Fibroblast of pulmonary artery (primary cell): ENCODE data around the gene CTAG1B.
"Not testable (repeated sequence)": the region's sequence is repeated elsewhere in the genome, so short reads cannot be mapped to it uniquely, and the experiment has no call there.

Experiments
- DNase-seq: peaks from one replicate; pipeline ENCODE4 v3.0.0-alpha.2; 2010; ENCODE audit warnings: low read depth
- H3K4me3 ChIP-seq: replicated peaks from 2 replicates; pipeline ENCODE4 v1.5.1; 2011; ENCODE audit warnings: low read depth, mild to moderate bottlenecking, control low read depth, low read length, moderate library complexity
- TF ChIP-seq, protein P1 (sequence below): IDR thresholded peaks from 2 replicates; pipeline ENCODE4 v1.5.1; 2011; ENCODE audit warnings: mild to moderate bottlenecking, control low read depth, low read length, inconsistent platforms; ENCODE audit errors: missing control alignments

The CTAG1B gene

DNA sequence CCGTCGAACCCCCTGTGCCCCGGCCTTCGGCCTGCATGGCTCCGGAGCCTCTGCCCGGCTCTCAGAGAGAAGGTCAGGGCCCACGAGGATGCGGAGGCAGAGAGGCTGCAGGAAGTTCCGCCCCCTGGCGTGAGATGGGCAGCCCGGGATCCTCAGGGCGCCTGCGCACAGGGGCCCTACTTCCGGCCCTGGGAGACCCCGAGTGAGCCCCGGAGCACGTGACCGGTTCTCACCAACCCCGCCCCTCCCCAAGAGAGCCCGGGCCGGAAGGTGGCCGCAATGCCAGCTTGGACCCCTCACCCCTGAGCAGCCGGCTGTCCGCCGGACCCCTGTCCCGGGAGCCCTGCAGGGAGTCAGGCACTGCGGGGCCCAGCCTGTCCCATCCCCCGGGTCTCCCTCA lies at the start of gene CTAG1B:
Gene CTAG1B (minus strand): TSS at position 101 of the 400 bp plus-strand sequence. CDS start 64 bp downstream, at position 37.
- DNase-seq, H3K4me3 ChIP-seq: not testable (repeated sequence)

DNA sequence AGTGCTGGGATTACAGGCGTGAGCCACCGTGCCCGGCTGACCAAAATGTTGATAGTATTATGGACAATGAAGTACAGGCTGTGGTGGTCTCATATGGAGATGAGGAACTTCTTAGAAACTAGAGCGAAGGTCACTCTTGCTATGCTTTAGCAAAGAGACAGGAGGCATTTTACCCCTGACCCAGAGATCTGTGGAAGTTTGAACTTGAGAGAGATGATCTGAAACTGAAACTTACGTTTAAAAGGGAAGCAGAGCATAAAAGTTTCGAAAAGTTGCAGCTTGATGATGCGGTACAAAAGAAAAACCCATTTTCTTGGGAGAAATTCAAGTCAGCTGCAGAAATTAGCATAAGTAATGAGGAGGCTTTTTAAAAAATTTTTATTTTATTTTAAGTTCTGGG lies 42.8 kb upstream of the CTAG1B start:
- DNase-seq, result no peak
- TF ChIP-seq, protein P1, sequence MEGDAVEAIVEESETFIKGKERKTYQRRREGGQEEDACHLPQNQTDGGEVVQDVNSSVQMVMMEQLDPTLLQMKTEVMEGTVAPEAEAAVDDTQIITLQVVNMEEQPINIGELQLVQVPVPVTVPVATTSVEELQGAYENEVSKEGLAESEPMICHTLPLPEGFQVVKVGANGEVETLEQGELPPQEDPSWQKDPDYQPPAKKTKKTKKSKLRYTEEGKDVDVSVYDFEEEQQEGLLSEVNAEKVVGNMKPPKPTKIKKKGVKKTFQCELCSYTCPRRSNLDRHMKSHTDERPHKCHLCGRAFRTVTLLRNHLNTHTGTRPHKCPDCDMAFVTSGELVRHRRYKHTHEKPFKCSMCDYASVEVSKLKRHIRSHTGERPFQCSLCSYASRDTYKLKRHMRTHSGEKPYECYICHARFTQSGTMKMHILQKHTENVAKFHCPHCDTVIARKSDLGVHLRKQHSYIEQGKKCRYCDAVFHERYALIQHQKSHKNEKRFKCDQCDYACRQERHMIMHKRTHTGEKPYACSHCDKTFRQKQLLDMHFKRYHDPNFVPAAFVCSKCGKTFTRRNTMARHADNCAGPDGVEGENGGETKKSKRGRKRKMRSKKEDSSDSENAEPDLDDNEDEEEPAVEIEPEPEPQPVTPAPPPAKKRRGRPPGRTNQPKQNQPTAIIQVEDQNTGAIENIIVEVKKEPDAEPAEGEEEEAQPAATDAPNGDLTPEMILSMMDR, result no peak
- no peak overlapping the region for H3K4me3 ChIP-seq

DNA sequence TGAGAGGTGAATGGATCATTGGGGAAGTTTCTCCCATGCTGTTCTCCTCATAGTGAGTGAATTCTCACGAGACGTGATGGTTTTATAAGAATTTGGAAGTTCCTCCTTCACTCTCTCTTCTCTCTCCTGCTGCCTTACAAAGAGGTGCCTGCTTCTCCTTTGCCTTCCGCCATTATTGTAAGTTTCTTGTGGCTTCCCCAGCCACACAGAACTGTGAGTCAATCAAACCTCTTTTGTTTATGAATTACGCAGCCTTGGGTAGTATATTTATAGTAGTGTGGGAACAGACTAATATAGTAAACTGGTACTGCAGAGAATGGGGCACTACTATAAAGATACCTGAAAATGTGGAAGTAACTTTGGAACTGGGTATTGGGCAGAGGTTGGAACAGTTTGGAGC lies 42.1 kb upstream of the CTAG1B start:
- DNase-seq, result no peak
- TF ChIP-seq, protein P1, result no peak
- H3K4me3 ChIP-seq, result no peak overlapping the region

DNA sequence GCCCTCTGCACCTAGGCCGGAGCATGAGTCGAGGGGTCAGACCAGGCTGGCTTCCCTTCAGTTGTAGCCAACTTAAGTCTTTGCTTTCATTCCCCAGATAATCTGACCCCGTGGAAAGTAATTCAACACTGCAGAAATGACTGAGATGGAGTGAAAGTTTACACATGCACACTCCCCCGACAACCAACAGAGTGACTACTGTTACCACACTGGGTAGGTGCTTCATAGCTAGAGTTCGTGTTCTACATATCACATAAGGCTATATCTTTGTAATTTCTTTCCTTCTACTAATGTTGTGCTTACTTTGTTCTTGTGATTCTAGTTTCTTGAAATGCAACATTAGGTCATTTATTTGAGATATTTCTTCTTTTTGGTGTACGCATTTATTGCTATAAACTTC lies 41.5 kb upstream of the CTAG1B start:
- H3K4me3 ChIP-seq, result no peak overlapping the region
- no peak for DNase-seq
- TF ChIP-seq, protein P1, result no peak

DNA sequence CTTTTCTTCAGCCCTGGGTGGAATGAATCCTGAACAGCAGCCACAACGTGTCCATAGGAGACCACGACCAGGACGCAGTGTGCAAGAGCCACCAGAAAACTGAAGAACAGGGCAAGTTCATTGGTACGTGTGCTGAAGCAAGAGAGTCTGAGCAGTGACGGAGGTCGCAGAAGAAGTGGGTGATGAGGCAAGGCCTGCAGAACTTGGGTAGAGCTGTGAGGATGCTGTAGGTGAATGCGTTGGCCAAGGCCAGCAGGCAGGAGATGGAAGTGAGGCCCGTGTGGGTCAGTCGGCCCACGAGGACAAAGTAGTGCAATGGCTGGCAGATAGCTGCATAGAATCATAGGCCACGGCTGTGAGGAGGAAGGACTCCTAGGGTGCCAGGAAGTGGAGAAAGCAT lies 39.9 kb upstream of the CTAG1B start:
- no peak overlapping the region for H3K4me3 ChIP-seq
- TF ChIP-seq, protein P1, result no peak
- DNase-seq, result no peak

DNA sequence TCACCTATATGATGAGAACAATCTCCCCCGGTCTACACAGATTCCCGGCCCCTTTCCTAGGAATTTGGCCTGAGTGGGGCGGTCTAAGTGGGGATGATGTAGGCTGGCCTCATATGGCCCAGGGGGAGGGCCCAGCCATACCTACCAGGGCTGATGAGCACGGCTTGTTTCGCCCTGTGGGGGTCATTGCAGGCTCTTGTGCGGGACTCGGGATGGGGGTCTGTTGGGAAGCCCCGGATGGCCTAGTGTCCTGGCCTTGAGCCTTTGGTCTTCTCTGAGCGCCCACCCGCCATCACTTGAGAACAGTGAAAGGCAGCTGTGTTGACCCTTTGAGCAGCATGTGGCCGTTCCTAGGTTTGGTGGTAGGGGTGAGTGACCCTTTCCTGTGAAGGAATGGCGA lies 39.1 kb upstream of the CTAG1B start:
- no peak overlapping the region for H3K4me3 ChIP-seq
- TF ChIP-seq, protein P1, result no peak
- DNase-seq, result no peak

DNA sequence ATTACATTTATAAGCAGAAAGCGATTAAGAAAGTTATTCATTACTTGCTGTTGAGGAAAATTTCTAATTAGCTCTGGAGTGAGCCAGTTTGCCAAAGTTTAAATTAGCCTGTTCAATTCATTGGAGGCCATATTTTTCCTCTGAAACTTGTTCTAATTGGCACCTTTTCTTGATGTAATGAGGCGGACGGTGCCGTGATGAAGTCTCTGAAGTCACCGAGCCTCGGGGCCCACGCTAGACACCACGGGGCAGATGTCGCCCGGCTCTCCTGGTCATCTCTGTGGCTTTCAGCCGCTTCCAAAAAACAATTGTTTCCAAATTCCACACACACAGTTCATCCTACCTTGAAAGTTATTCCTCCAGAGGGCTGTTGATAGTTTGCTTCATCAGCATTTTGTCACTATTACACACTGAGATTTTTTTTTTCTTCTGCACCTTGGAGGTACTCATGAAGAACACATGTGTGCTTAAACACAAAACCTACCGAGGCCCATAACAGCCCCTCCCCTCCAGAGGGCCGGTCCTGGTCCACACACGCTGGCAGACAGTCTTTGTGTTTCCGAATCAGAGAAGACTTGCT lies 38.2 kb upstream of the CTAG1B start:
- DNase-seq, result no peak
- H3K4me3 ChIP-seq, result no peak overlapping the region
- TF ChIP-seq, protein P1, result no peak
